Hypothalamus (tissue), 51 donors: Measurements from ENCODE around the gene SAPCD2.

Source experiments
- DNase-seq, 51 donors: peaks; one replicate each; lab custom pipeline; 2025; lab: John Stamatoyannopoulos, UW

SAPCD2 gene

GRCh38 chr9:137082925-137083290 is 12.6 kb upstream of the SAPCD2 start:
- no peak for DNase-seq

DNA sequence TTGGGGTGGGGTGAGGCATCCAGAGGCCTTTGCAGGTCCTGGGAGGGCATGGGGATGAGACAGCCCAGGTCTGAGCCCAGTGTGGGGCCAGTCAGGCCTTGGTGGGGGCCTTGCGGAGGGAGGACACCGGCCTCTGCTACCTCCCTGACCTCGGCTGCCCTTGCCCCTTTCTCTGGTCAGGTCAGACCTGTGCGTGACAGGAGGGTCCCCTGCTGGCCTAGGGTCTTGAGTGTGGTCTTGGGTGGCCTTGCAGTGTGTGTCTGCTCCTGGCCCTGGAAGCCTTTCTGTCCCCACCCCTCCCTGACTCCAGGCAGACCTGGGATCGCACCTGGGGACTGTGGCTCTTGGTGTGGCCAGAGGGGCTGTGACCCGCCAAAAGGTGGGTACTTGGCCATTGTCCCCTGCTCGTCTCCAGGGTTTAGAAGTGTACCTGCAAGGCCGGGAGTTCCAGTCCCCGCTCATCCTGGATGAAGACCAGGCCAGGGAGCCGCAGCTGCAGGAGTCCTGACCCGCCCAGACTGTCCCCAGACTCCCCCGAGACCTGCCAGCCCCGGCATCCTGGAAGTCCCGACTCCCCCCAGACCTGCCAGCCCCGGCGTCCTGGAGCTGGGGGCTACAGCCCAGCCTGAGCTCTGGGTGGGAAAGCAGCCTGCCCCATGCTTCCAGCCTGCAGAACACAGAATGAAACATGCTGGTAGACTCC is 12.0 kb upstream of the SAPCD2 start:
- DNase-seq, result no peak

DNA sequence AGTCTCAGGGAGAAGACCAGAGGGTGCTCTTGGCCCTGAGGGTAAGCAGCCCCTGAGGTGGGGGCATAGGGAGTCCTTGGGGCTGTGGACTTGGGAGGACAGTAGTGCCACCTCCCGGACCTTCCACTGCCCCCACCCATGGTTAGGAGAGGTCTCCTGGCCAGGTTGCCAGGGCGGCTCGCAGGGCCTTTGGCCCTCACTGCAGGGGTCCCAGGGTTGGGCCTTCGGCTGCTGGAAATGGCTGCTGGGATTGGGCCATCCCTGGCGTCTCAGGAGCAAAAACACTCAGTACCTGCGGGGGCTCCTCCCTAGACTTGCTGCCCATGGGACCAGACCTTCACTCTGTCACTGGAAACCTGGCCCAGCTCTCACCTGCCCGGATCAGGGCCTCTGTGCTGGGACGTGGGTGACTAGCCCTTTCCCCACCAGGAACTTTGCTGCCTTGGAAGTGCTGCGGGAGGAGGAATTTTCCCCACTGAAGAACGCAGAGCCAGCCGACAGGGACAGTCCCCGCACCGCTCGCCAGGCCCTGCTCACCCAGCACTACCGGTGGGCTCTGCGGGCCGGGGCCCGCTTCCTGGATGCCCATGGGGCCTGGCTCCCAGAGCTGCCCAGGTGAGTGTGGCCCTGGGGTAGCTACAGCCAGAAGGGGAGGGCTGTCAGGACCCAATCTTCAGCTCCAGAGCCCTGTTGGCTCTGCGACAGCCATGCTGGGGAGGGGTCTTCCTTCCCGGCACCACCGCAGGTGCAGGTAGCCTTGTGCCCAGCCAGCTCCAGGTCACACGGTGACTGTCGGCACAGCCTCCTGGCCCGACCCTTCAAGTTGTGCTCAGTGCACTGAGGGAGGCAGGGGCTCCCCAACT is 10.1 kb upstream of the SAPCD2 start:
- no peak for DNase-seq

GRCh38 chr9:137079401-137079787 is 9.0 kb upstream of the SAPCD2 start:
- DNase-seq, result no peak

DNA sequence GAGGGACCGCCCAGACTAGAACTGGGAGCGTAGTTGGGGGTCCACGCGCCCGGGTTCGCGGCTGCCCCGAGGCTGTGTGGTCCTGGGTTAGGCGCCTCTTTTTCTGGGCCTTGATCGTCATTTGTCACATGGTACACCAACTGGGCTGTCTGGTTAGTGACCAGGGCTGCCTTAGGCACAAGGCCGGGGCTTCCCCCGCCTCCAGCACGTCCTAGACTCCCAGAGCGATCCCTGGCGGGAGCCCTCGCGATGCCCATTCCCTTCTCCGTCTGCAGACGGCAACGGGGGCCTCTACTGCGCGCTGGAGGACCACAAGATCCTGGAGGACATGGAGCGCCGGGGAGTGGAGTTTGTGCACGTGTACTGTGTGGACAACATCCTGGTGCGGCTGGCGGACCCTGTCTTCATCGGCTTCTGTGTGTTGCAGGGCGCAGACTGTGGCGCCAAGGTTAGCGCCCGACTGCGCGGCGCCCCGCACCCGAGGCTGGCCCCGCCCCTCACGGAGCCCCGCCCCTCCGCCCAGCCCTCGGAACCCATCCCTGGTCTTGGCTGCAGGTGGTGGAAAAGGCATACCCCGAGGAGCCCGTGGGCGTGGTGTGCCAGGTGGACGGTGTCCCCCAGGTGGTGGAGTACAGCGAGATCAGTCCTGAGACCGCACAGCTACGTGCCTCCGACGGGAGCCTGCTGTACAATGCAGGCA is 8.5 kb upstream of the SAPCD2 start:
- DNase-seq, result no peak

GRCh38 chr9:137077758-137078693 is 7.7 kb upstream of the SAPCD2 start:
- DNase-seq, result no peak

DNA sequence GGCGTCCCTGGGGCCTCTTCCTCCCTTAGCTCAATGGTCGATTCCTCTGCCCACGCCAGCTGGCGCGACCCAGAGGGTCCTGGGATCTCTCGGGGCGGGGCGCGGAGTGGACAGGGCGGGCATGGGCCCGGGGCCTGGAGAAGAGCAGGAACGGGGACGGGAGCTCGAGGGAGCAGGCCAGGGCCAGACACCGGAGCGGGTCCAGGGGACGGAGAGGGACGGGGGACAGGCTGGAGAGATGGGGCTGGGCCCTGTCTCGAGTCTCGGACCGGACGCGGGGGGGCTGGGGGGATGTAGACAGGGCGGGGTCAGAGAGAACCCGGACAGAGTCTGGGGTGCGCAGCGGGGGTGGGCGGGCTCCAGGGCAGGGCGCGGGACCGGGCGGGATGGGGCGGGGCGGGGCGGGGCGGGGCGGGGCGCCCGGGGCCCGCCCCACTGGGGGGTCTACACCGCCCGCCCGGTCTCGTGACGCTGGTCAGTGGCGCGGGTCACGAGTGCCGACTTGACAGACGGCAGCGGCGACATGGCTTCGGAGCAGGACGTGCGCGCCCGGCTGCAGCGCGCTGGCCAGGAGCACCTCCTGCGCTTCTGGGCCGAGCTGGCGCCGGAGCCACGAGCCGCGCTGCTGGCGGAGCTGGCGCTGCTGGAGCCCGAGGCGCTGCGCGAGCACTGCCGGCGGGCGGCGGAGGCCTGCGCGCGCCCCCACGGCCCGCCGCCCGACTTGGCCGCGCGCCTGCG is 6.8 kb upstream of the SAPCD2 start, which contains the start of gene UAP1L1:
TSS of gene UAP1L1 (plus strand) at position 508 of the 738 bp plus-strand sequence. CDS start at position 524, 16 bp downstream.
- DNase-seq, result peak in 48 of 51 donors; percentile 23 to 91 (median 73)

DNA sequence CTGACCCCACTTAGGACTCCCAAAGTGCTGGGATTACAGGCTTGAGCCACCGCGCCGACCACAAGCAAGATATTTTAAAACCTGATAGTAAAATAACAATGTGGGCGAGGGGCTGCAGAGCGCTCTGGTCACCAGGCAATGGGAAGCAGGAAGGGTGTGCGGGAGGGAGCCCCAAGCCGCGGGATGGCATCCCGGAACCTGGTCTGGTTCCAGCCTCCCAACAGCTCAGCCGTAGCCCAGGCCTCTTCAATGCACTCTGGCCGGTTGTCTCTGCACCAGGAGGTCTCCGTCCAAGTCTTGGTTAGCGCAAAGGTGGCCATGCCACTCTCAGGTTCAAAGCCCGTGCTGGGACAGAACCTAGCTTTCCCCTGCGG is 6.3 kb upstream of the SAPCD2 start:
- peak in 1 of 51 donors; percentile 60 for DNase-seq

DNA sequence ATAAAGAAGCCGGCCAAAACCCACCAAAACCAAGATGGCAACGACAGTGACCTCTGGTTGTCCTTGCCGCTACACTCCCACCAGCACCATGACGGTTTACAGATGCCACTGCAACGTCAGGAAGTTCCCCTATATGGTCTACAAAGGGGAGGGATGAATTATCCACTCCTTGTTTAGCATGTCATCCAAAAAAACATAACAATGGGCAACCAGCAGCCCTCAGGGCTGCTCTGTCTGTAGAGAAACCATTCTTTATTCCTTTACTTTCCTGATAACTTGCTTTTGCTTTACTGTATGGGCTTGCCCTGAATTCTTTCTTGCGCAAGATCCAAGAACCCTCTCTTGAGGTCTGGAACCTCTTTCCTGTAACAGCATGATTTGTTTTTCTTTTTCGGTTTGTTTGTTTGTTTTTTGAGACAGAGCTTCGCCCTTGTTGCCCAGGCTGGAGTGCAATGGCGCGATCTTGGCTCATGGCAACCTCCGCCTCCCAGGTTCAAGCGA is 5.0 kb upstream of the SAPCD2 start:
- no peak for DNase-seq

GRCh38 chr9:137074657-137075274 is 4.4 kb upstream of the SAPCD2 start:
- DNase-seq, result no peak

- DNase-seq, result no peak
Measured at GRCh38 chr9:137073992-137074399, 3.6 kb upstream of the SAPCD2 start.

DNA sequence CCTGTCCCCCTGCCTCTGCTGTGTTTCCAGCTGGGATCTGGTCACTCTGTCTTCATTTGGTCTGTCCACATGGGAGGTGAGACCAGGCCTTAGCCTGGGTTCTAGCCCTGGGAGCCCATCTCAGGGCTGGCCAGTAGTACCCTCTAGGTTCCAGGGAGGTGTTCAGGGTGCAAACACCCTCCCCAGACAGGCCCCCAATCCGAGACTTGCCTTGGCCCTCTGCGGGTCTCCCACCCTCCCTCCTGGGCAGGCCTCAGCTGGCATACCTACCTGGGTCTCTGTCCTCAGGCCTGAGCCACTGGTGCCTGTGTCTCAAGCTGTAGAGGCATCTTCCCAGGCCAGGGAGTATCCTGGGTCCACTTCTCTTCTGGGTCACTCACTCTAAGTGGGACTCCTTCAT is 925 bp upstream of the SAPCD2 start:
- no peak for DNase-seq

DNA sequence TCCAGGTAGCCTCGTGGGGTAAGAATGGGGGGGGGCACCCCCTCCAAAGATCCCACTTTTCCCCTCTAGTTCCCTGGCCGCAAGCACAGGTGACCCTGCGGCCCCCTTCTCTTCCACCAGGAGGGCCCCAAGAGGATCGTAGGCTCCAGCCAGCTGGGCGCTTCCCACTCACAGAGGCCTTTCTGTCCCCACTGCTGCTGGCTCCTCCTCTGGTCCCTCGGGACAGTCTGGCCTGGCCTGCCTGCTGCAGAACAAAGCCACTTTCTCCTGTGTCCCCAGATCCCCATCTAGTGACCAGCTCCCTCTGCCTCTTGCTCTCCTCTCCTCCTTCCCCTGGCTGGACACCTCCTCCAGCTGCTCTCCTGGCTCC is 534 bp upstream of the SAPCD2 start:
- peak in 47 of 51 donors; percentile 28 to 92 (median 75) for DNase-seq

- no peak for DNase-seq
Measured at GRCh38 chr9:137069508-137070091, 757 bp downstream of the SAPCD2 start.

- no peak for DNase-seq
Measured at GRCh38 chr9:137068539-137069507, 1.5 kb downstream of the SAPCD2 start.

DNA sequence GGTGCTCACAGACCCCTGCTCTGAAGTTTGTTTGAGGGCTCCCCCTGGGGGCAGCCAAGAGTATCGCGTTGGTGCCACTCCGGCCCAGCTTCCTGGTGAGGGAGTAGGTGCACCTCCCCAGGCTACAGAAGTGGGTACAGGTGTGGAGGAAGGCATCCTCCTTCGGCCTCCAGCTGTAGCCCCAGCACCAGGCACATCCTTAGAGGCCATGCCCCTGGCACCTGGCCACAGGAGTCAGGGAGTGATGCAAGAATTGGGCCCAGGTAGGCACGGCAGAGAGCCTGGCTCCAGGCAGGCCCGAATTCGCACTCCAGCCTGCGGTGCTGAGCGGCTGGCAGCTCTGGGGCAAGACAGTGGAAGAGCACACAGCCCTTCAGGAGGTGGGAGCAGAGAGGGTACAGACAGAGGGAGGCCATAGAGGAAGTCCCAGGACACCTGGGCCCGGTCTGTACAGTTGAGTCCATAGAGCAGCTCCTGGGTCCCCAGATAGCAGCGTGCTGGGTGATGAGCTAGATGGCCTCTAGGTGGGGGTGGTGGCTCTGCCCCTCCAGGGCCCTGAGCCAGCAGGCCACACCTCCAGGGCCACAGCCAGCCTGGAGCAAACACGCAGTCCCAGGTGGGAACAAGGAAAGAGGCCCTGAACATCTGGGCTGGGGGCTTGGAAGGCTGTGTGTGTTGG is 2.4 kb downstream of the SAPCD2 start:
- peak in 44 of 51 donors; percentile 11 to 83 (median 60) for DNase-seq
